ENCODE results near the gene HDAC5.
"Not testable (repeated sequence)": the region's sequence is repeated elsewhere in the genome, so short reads cannot be mapped to it uniquely, and the experiment has no call there.

HDAC5 gene

GRCh38 chr17:44066204-44066930, 57.1 kb downstream of the HDAC5 start, which contains the start of gene LSM12:
TSS of gene LSM12 (minus strand) at chr17:44066671. CDS start at chr17:44066587, 84 bp downstream.
- peak; percentile 89 for DNase-seq

- DNase-seq, result peak; percentile 8
Observed at GRCh38 chr17:44065668-44066203, 57.7 kb downstream of the HDAC5 start.

GRCh38 chr17:44063704-44064639, 59.5 kb downstream of the HDAC5 start:
- DNase-seq, result no peak

GRCh38 chr17:44062871-44063270, 60.6 kb downstream of the HDAC5 start:
- no peak for DNase-seq

GRCh38 chr17:44061446-44061845, 62.0 kb downstream of the HDAC5 start:
- no peak for DNase-seq

GRCh38 chr17:44059101-44059892, 64.1 kb downstream of the HDAC5 start:
- no peak for DNase-seq

GRCh38 chr17:44053125-44053872, 70.1 kb downstream of the HDAC5 start:
- DNase-seq, result no peak

- no peak for DNase-seq
Observed at GRCh38 chr17:44049294-44050060, 74.0 kb downstream of the HDAC5 start.

- not testable (repeated sequence) for DNase-seq
Observed at GRCh38 chr17:44046893-44047292, 76.5 kb downstream of the HDAC5 start.

GRCh38 chr17:44045486-44045885, 78.0 kb downstream of the HDAC5 start:
- DNase-seq, result no peak

GRCh38 chr17:44044071-44044470, 79.4 kb downstream of the HDAC5 start:
- DNase-seq, result no peak

GRCh38 chr17:44043272-44043696, 80.2 kb downstream of the HDAC5 start:
- DNase-seq, result no peak

GRCh38 chr17:44039829-44040635, 83.4 kb downstream of the HDAC5 start:
- DNase-seq, result no peak

- no peak for DNase-seq
Observed at GRCh38 chr17:44038604-44039011, 84.8 kb downstream of the HDAC5 start.

GRCh38 chr17:44037471-44037870, 86.0 kb downstream of the HDAC5 start:
- DNase-seq, result no peak

- DNase-seq, result not testable (repeated sequence)
Observed at GRCh38 chr17:44034688-44035087, 88.8 kb downstream of the HDAC5 start.

GRCh38 chr17:44033861-44034408, 89.5 kb downstream of the HDAC5 start:
- no peak for DNase-seq

GRCh38 chr17:44030482-44030881, 93.0 kb downstream of the HDAC5 start:
- DNase-seq, result no peak

- DNase-seq, result no peak
Observed at GRCh38 chr17:44029736-44030135, 93.7 kb downstream of the HDAC5 start.

Measured in CD4-positive, alpha-beta T cell treated with Interleukin-6 for 4 hours (primary cell).